ENCODE measurements around the gene SLC22A6.

The SLC22A6 gene

GRCh38 chr11:62931499-62932278 lies 53.1 kb downstream of the SLC22A6 start:
- Histone ChIP-seq H3K27ac (ENCODE audit: low read length, poor library complexity, severe bottlenecking) (no peak overlapping the region), H3K18ac (ENCODE audit: low read depth in 1 of 2, low read length in 2 of 2) (no peak overlapping the region), H3K36me3 (ENCODE audit: control insufficient read depth in 1 of 2, insufficient read depth in 2 of 2, low read depth in 1 of 2, low read length in 2 of 2) (no peaks in the 10 kb centered on the region), H3K4me2 (ENCODE audit: low read length, poor library complexity, severe bottlenecking) (no peak overlapping the region), H3K9ac (ENCODE audit: low read length) (no peak overlapping the region), H3K79me1 (replicated peaks; ENCODE audit: low read length, poor library complexity, severe bottlenecking) (no peaks in the 10 kb centered on the region), H3K27me3 (ENCODE audit: control insufficient read depth in 1 of 2, insufficient read depth in 1 of 2, low read length in 2 of 2) (peaks cover 49 to 55% of the 10 kb centered on the region in 2 experiments), H3K4ac (ENCODE audit: low read depth in 1 of 2, low read length in 2 of 2) (no peak overlapping the region), H3K14ac (ENCODE audit: low read length in 2 of 2) (no peak overlapping the region), H3K4me3 (ENCODE audit: insufficient read depth in 1 of 2, low read depth in 1 of 2, low read length in 2 of 2) (no peak overlapping the region), H3K9me3 (ENCODE audit: control insufficient read depth, low read length) (no peaks in the 10 kb centered on the region), H2BK12ac (ENCODE audit: low read length in 2 of 2) (no peak overlapping the region), H3K4me1 (ENCODE audit: control insufficient read depth, insufficient read depth, low read depth, low read length) (peaks cover 5% of the 10 kb centered on the region), H4K8ac (ENCODE audit: low read length) (no peak overlapping the region), H2AFZ (ENCODE audit: low read depth, low read length) (no peak overlapping the region), H3K23ac (ENCODE audit: low read length in 2 of 2) (no peak overlapping the region), H2AK5ac (ENCODE audit: low read length, severe bottlenecking) (no peak overlapping the region), H2BK5ac (ENCODE audit: low read depth, low read length, poor library complexity, severe bottlenecking) (no peak overlapping the region), H2BK15ac (ENCODE audit: low read depth, poor library complexity, severe bottlenecking) (no peak overlapping the region), H4K91ac (ENCODE audit: low read length) (no peak overlapping the region), H2BK120ac (ENCODE audit: low read depth, low read length) (no peak overlapping the region)
- DNase-seq, result no peak
- 64% methylated on average over 8 of the region's 8 CpGs for WGBS

GRCh38 chr11:62930666-62931065 lies 54.1 kb downstream of the SLC22A6 start:
- no peaks in the 10 kb centered on the region for H3K79me1 ChIP-seq (replicated peaks; ENCODE audit: low read length, poor library complexity, severe bottlenecking)
- no peak overlapping the region for H3K4ac ChIP-seq (ENCODE audit: low read depth in 1 of 2, low read length in 2 of 2)
- no peaks in the 10 kb centered on the region for H3K36me3 ChIP-seq (ENCODE audit: control insufficient read depth in 1 of 2, insufficient read depth in 2 of 2, low read depth in 1 of 2, low read length in 2 of 2)
- no peak overlapping the region for H3K9ac ChIP-seq (ENCODE audit: low read length)
- no peak overlapping the region for H4K8ac ChIP-seq (ENCODE audit: low read length)
- H3K9me3 ChIP-seq (ENCODE audit: control insufficient read depth, low read length), result no peaks in the 10 kb centered on the region
- H2BK5ac ChIP-seq (ENCODE audit: low read depth, low read length, poor library complexity, severe bottlenecking), result no peak overlapping the region
- H3K23ac ChIP-seq (ENCODE audit: low read length in 2 of 2), result no peak overlapping the region
- no peak overlapping the region for H3K4me3 ChIP-seq (ENCODE audit: insufficient read depth in 1 of 2, low read depth in 1 of 2, low read length in 2 of 2)
- no peak overlapping the region for H2BK15ac ChIP-seq (ENCODE audit: low read depth, poor library complexity, severe bottlenecking)
- peaks cover 15% of the 10 kb centered on the region for H3K4me1 ChIP-seq (ENCODE audit: control insufficient read depth, insufficient read depth, low read depth, low read length)
- H2BK12ac ChIP-seq (ENCODE audit: low read length in 2 of 2), result no peak overlapping the region
- WGBS, result 77% methylated on average over 1 of the region's 1 CpG
- no peak overlapping the region for H3K27ac ChIP-seq (ENCODE audit: low read length, poor library complexity, severe bottlenecking)
- no peak overlapping the region for H3K14ac ChIP-seq (ENCODE audit: low read length in 2 of 2)
- no peak for DNase-seq
- H2AK5ac ChIP-seq (ENCODE audit: low read length, severe bottlenecking), result no peak overlapping the region
- no peak overlapping the region for H4K91ac ChIP-seq (ENCODE audit: low read length)
- no peak overlapping the region for H2AFZ ChIP-seq (ENCODE audit: low read depth, low read length)
- H3K27me3 ChIP-seq (ENCODE audit: control insufficient read depth in 1 of 2, insufficient read depth in 1 of 2, low read length in 2 of 2), result peaks cover 57 to 58% of the 10 kb centered on the region in 2 experiments
- no peak overlapping the region for H3K4me2 ChIP-seq (ENCODE audit: low read length, poor library complexity, severe bottlenecking)
- no peak overlapping the region for H2BK120ac ChIP-seq (ENCODE audit: low read depth, low read length)
- no peak overlapping the region for H3K18ac ChIP-seq (ENCODE audit: low read depth in 1 of 2, low read length in 2 of 2)

GRCh38 chr11:62930157-62930556 lies 54.6 kb downstream of the SLC22A6 start:
- Histone ChIP-seq H3K4ac (ENCODE audit: low read depth in 1 of 2, low read length in 2 of 2) (no peak overlapping the region), H2BK12ac (ENCODE audit: low read length in 2 of 2) (no peak overlapping the region), H3K23ac (ENCODE audit: low read length in 2 of 2) (no peak overlapping the region), H3K36me3 (ENCODE audit: control insufficient read depth in 1 of 2, insufficient read depth in 2 of 2, low read depth in 1 of 2, low read length in 2 of 2) (no peaks in the 10 kb centered on the region), H3K27ac (ENCODE audit: low read length, poor library complexity, severe bottlenecking) (no peak overlapping the region), H3K18ac (ENCODE audit: low read depth in 1 of 2, low read length in 2 of 2) (no peak overlapping the region), H3K79me1 (replicated peaks; ENCODE audit: low read length, poor library complexity, severe bottlenecking) (no peaks in the 10 kb centered on the region), H3K9me3 (ENCODE audit: control insufficient read depth, low read length) (no peaks in the 10 kb centered on the region), H3K4me1 (ENCODE audit: control insufficient read depth, insufficient read depth, low read depth, low read length) (peaks cover 17% of the 10 kb centered on the region), H3K27me3 (ENCODE audit: control insufficient read depth in 1 of 2, insufficient read depth in 1 of 2, low read length in 2 of 2) (peaks cover 62% of the 10 kb centered on the region in 2 experiments), H2BK5ac (ENCODE audit: low read depth, low read length, poor library complexity, severe bottlenecking) (no peak overlapping the region), H2BK15ac (ENCODE audit: low read depth, poor library complexity, severe bottlenecking) (no peak overlapping the region), H3K14ac (ENCODE audit: low read length in 2 of 2) (no peak overlapping the region), H2BK120ac (ENCODE audit: low read depth, low read length) (no peak overlapping the region), H3K4me2 (ENCODE audit: low read length, poor library complexity, severe bottlenecking) (no peak overlapping the region), H3K4me3 (ENCODE audit: insufficient read depth in 1 of 2, low read depth in 1 of 2, low read length in 2 of 2) (no peak overlapping the region), H4K8ac (ENCODE audit: low read length) (no peak overlapping the region), H4K91ac (ENCODE audit: low read length) (no peak overlapping the region), H2AFZ (ENCODE audit: low read depth, low read length) (no peak overlapping the region), H3K9ac (ENCODE audit: low read length) (no peak overlapping the region), H2AK5ac (ENCODE audit: low read length, severe bottlenecking) (no peak overlapping the region)
- 45% methylated on average over 3 of the region's 4 CpGs for WGBS
- DNase-seq, result no peak

GRCh38 chr11:62928011-62928410 lies 56.8 kb downstream of the SLC22A6 start:
- H4K91ac ChIP-seq (ENCODE audit: low read length), result no peak overlapping the region
- H3K18ac ChIP-seq (ENCODE audit: low read depth in 1 of 2, low read length in 2 of 2), result no peak overlapping the region
- H3K14ac ChIP-seq (ENCODE audit: low read length in 2 of 2), result no peak overlapping the region
- 29% methylated on average over 10 of the region's 13 CpGs for WGBS
- H2BK5ac ChIP-seq (ENCODE audit: low read depth, low read length, poor library complexity, severe bottlenecking), result no peak overlapping the region
- H3K36me3 ChIP-seq (ENCODE audit: control insufficient read depth in 1 of 2, insufficient read depth in 2 of 2, low read depth in 1 of 2, low read length in 2 of 2), result no peaks in the 10 kb centered on the region
- H3K9ac ChIP-seq (ENCODE audit: low read length), result no peak overlapping the region
- peaks cover 26% of the 10 kb centered on the region for H3K4me1 ChIP-seq (ENCODE audit: control insufficient read depth, insufficient read depth, low read depth, low read length)
- H3K4me3 ChIP-seq (ENCODE audit: insufficient read depth in 1 of 2, low read depth in 1 of 2, low read length in 2 of 2), result no peak overlapping the region
- no peak overlapping the region for H3K4ac ChIP-seq (ENCODE audit: low read depth in 1 of 2, low read length in 2 of 2)
- no peak overlapping the region for H3K4me2 ChIP-seq (ENCODE audit: low read length, poor library complexity, severe bottlenecking)
- H2AFZ ChIP-seq (ENCODE audit: low read depth, low read length), result no peak overlapping the region
- H2BK15ac ChIP-seq (ENCODE audit: low read depth, poor library complexity, severe bottlenecking), result no peak overlapping the region
- no peak for DNase-seq
- no peak overlapping the region for H2BK12ac ChIP-seq (ENCODE audit: low read length in 2 of 2)
- no peak overlapping the region for H2AK5ac ChIP-seq (ENCODE audit: low read length, severe bottlenecking)
- H3K27ac ChIP-seq (ENCODE audit: low read length, poor library complexity, severe bottlenecking), result no peak overlapping the region
- no peaks in the 10 kb centered on the region for H3K79me1 ChIP-seq (replicated peaks; ENCODE audit: low read length, poor library complexity, severe bottlenecking)
- H3K9me3 ChIP-seq (ENCODE audit: control insufficient read depth, low read length), result no peaks in the 10 kb centered on the region
- H2BK120ac ChIP-seq (ENCODE audit: low read depth, low read length), result no peak overlapping the region
- peaks cover 65 to 74% of the 10 kb centered on the region in 2 experiments for H3K27me3 ChIP-seq (ENCODE audit: control insufficient read depth in 1 of 2, insufficient read depth in 1 of 2, low read length in 2 of 2)
- no peak overlapping the region for H3K23ac ChIP-seq (ENCODE audit: low read length in 2 of 2)
- no peak overlapping the region for H4K8ac ChIP-seq (ENCODE audit: low read length)

All from mesenchymal stem cell (in vitro differentiated cells and primary cell).